SK-N-MC (cell line): ENCODE measurements around the gene LYSMD3.

Source experiments
- EZH2 ChIP-seq: fragments of 200-600 bp; sonication (generic); IDR thresholded peaks from one replicate; pipeline ENCODE4 v1.6.1; 2017; ENCODE audit warnings: antibody characterized with exemption
- FOXP2 ChIP-seq: optimal IDR thresholded peaks from 2 replicates; pipeline ENCODE3; 2011; ENCODE audit warnings: mild to moderate bottlenecking, moderate library complexity; ENCODE audit not compliant: insufficient read depth; ENCODE audit errors: extremely low read length, control extremely low read depth
- POLR2AphosphoS5 ChIP-seq: IDR thresholded peaks from 2 replicates; pipeline ENCODE4 v1.6.1; 2012; ENCODE audit warnings: mild to moderate bottlenecking, low read depth, low read length, borderline replicate concordance

GRCh38 chr5:90554358-90555006, 25.1 kb upstream of the LYSMD3 start:
- TF ChIP-seq EZH2: no peak
- TF ChIP-seq POLR2AphosphoS5: no peak
- no peak for TF ChIP-seq FOXP2
